Right lobe of liver (tissue), 6 donors: ENCODE data around the gene YBEY. TPM values are rescaled to one million over a fixed set of nuclear protein-coding genes. Genes with fewer than 3 reads are reported as not detected.

ENCODE experiments used
- ATAC-seq, 4 donors: fragments of 200-7000 bp; cut with Tn5 transposase; one replicate each; pipeline ENCODE4 v1.9.1; 2020; ENCODE audit warnings: mild to moderate bottlenecking in 4 of 4, moderate library complexity in 4 of 4
- DNase-seq, 3 donors: peaks; one replicate each; pipeline ENCODE4 v3.0.0-alpha.2; 2020
- H3K27ac ChIP-seq, 3 donors: fragments of 200-600 bp; one replicate each; pipeline ENCODE4 v1.8.0; 2022
- H3K27me3 ChIP-seq, 2 donors: fragments of 200-600 bp; one replicate each; pipeline ENCODE4 v1.8.0; 2022
- H3K36me3 ChIP-seq, 4 donors: fragments of 200-600 bp; sonication (generic) in 1 of 4; one replicate each; pipeline versions ENCODE4 v1.5.1 to v1.8.0; 2017 to 2022; ENCODE audit warnings: control low read depth in 1 of 4
- H3K4me1 ChIP-seq, 4 donors: fragments of 200-600 bp; sonication (generic) in 1 of 4; one replicate each; pipeline versions ENCODE4 v1.5.1 to v1.8.0; 2017 to 2022; ENCODE audit warnings: control low read depth in 1 of 4
- H3K4me3 ChIP-seq, 3 donors: fragments of 200-600 bp; one replicate each; pipeline ENCODE4 v1.8.0; 2022
- H3K9me3 ChIP-seq, 4 donors: fragments of 200-600 bp; sonication (generic) in 1 of 4; one replicate each; pipeline versions ENCODE4 v1.5.1 to v1.8.0; 2017 to 2022; ENCODE audit warnings: control low read depth in 1 of 4
- CTCF ChIP-seq, 4 donors: fragments of 200-600 bp in 3 of 4; fragments of 450-650 bp in 1 of 4; IDR thresholded peaks; one replicate each; pipeline versions ENCODE4 v1.5.1 to v1.8.0; 2016 to 2022; ENCODE audit warnings: antibody characterized with exemption in 4 of 4, mild to moderate bottlenecking in 2 of 4
- POLR2A ChIP-seq: fragments of 450-650 bp; IDR thresholded peaks from one replicate; pipeline ENCODE4 v1.6.1; 2017; ENCODE audit warnings: antibody characterized with exemption, mild to moderate bottlenecking
- WGBS: methylation state at CpG from one replicate; pipeline ENCODE4 v1.1.6; 2018; ENCODE audit warnings: low coverage, low lambda C conversion rate; ENCODE audit not compliant: insufficient coverage; ENCODE audit errors: missing lambda C conversion rate; 5-methylcytosine and 5-hydroxymethylcytosine counted together
- intact Hi-C, 2 donors: fragments of 100-400 bp; cut with DNase I; formaldehyde crosslinking; loops; one replicate each; pipeline versions ENCODE4 v1.11.2 to v1.14.1; 2022
- total RNA-seq, 6 experiments: library from RNA; depleted of rRNA in 2 of 6; stranded (reverse); fragments of >200 nt in 2 of 6; fragmentation: NEBNext Ultra II Directional in 3 of 6; extraction: Animal tissue kit (Norgen Biotek cat#: 25700) in 3 of 6; gene quantifications; one replicate each; pipeline versions ENCODE4 v1.1.0 to v1.2.4, GENCODE V29; 2016 to 2023
- donor health status: DM: no; HTN: yes; CAD: no.
- donor health status: DM: no; HTN: no; CAD: no.
- donor health status: DM: no; HTN: no; CAD: no.
- donor health status: DM: no; HTN: yes; CAD: no.
- donor health status: DM: no; HTN: yes; CAD: no.

Gene YBEY
- total RNA-seq, 6 experiments from 2014 or later = 6.3 to 16.0 (median 7.3) TPM

GRCh38 chr21:46323227-46323709 lies 37.1 kb downstream of the YBEY start:
- intact Hi-C loops = no loop called here
- no peak for ATAC-seq

GRCh38 chr21:46323710-46324389 lies 37.7 kb downstream of the YBEY start, which contains the start of the genes C21orf58 and PCNT:
Gene C21orf58 (minus strand): TSS chr21:46323870. CDS start chr21:46322738, 1,132 bp downstream.
Gene PCNT (plus strand): TSS chr21:46324156. CDS start chr21:46324229, 73 bp downstream.
- no peak for TF ChIP-seq POLR2A
- TF ChIP-seq CTCF (IDR thresholded peaks at IDR 0.05) = no peak
- whole genome bisulfite sequencing = 0% methylated on average over 23 of the region's 76 CpGs
- intact Hi-C loops = no loop called here
- Histone ChIP-seq H3K9me3 (no peaks in the 10 kb centered on the region), H3K27ac (peak within 1 kb of the TSS; percentile 93 to 96 (median 94)), H3K27me3 (no peaks in the 10 kb centered on the region), H3K36me3 (peaks cover 0 to 6% (median 0%) of the 10 kb centered on the region in 4 donors), H3K4me1 (peaks cover 0 to 18% (median 8%) of the 10 kb centered on the region in 4 donors), H3K4me3 (peak within 1 kb of the TSS; percentile 97 to 100 (median 98))
- DNase-seq (peak; percentile 99), ATAC-seq (peak; percentile 90 to 95 (median 93))

More at GRCh38 chr21:46323227-46323709, 37.1 kb downstream of the YBEY start:
- Histone ChIP-seq H3K27me3 (no peaks in the 10 kb centered on the region), H3K4me1 (peaks cover 0 to 18% (median 8%) of the 10 kb centered on the region in 4 donors), H3K4me3 (peak overlapping the region; percentile 97 to 100 (median 98)), H3K27ac (no peak overlapping the region), H3K9me3 (no peaks in the 10 kb centered on the region), H3K36me3 (peaks cover 0 to under 1% (median 0%) of the 10 kb centered on the region in 4 donors)
- TF ChIP-seq POLR2A = no peak
- TF ChIP-seq CTCF (IDR thresholded peaks at IDR 0.05) = no peak
- DNase-seq = peak in 1 of 3 donors; percentile 54
- 2% methylated on average over 28 of the region's 34 CpGs for WGBS

GRCh38 chr21:46324390-46325072 lies 38.4 kb downstream of the YBEY start:
- Histone ChIP-seq H3K9me3 (no peaks in the 10 kb centered on the region), H3K27ac (peak overlapping the region; percentile 93 to 96 (median 94)), H3K36me3 (peaks cover 0 to 8% (median 0%) of the 10 kb centered on the region in 4 donors), H3K4me3 (peak overlapping the region; percentile 97 to 100 (median 98)), H3K4me1 (peaks cover 0 to 18% (median 8%) of the 10 kb centered on the region in 4 donors), H3K27me3 (no peaks in the 10 kb centered on the region)
- ATAC-seq = peak; percentile 76 to 89 (median 83)
- TF ChIP-seq CTCF (IDR thresholded peaks at IDR 0.05) (peak in 2 of 4 donors; percentile 14 to 17), POLR2A (peak; percentile 6)
- intact Hi-C loops = no loop called here
- peak; percentile 91 to 93 (median 91) for DNase-seq
- 0% methylated on average over 2 of the region's 98 CpGs for WGBS

- Histone ChIP-seq H3K4me1 (peaks cover 0 to 18% (median 8%) of the 10 kb centered on the region in 4 donors), H3K27ac (peak overlapping the region; percentile 11 to 94 (median 33)), H3K27me3 (no peaks in the 10 kb centered on the region), H3K4me3 (peak overlapping the region; percentile 97 to 100 (median 98)), H3K36me3 (peaks cover 0 to 13% (median 0%) of the 10 kb centered on the region in 4 donors), H3K9me3 (no peaks in the 10 kb centered on the region)
- intact Hi-C loops = no loop called here
- DNase-seq (peak; percentile 53 to 60 (median 57)), ATAC-seq (peak in 2 of 4 donors; percentile 6 to 16)
- TF ChIP-seq POLR2A (no peak), CTCF (IDR thresholded peaks at IDR 0.05) (peak in 3 of 4 donors; percentile 5 to 20 (median 10))
- WGBS = 23% methylated on average over 20 of the region's 43 CpGs
These were observed 39.2 kb downstream of the YBEY start for GRCh38 chr21:46325073-46325912.
